B cell (primary cell): Measurements from ENCODE around the gene TP63. TPM values are rescaled to one million over a fixed set of nuclear protein-coding genes. Genes with fewer than 3 reads are reported as not detected.
A peak's percentile ranks its signal among the peaks of the same experiment; 100 is the strongest.

ENCODE experiments used
- ATAC-seq: fragments of 200-7000 bp; cut with Tn5 transposase; one replicate; pipeline ENCODE4 v1.10.0; 2021; ENCODE audit warnings: low read depth, mild to moderate bottlenecking, moderate number of reproducible peaks, moderate library complexity
- CTCF ChIA-PET: fragments of 350-600 bp; sonication (Branson Sonifier 250); formaldehyde crosslinking; loops from one replicate; lab custom pipeline; 2021; ENCODE audit warnings: antibody characterized with exemption, inconsistent platforms; lab: Charles Lee
- POLR2A ChIA-PET: fragments of 350-600 bp; sonication (Branson Sonifier 250); formaldehyde crosslinking; loops from one replicate; lab custom pipeline; 2021; ENCODE audit warnings: antibody characterized with exemption; lab: Charles Lee
- DNase-seq: peaks from one replicate; pipeline ENCODE4 v3.0.0; 2013
- H2AFZ ChIP-seq: 2 replicates; pipeline ENCODE4 v1.6.1; 2012; ENCODE audit warnings: mild to moderate bottlenecking, low read depth, low read length; ENCODE audit not compliant: insufficient read depth, poor library complexity, severe bottlenecking
- H3K27ac ChIP-seq, 2 donors: 1 replicate in 1 of 2; 2 replicates in 1 of 2; pipeline ENCODE4 v1.5.1; 2012 to 2013; ENCODE audit warnings: low read length in 2 of 2, mild to moderate bottlenecking in 2 of 2, moderate library complexity in 1 of 2
- H3K27me3 ChIP-seq, 4 experiments: fragments of 200-600 bp in 1 of 4; sonication (generic) in 1 of 4; replicated peaks in 1 of 4; 1 replicate in 2 of 4; 2 replicates in 2 of 4; pipeline versions ENCODE4 v1.6.1 to v1.7.0; 2013 to 2016; ENCODE audit warnings: low read length in 3 of 4, mild to moderate bottlenecking in 2 of 4, mixed read lengths in 1 of 4, moderate library complexity in 1 of 4; ENCODE audit not compliant: insufficient read depth in 4 of 4, control insufficient read depth in 3 of 4; ENCODE audit errors: control extremely low read depth in 1 of 4
- H3K36me3 ChIP-seq, 2 experiments: replicated peaks in 1 of 2; 1 replicate in 1 of 2; 2 replicates in 1 of 2; pipeline versions ENCODE4 v1.6.1 to v1.7.1; 2013; ENCODE audit warnings: low read length in 1 of 2; ENCODE audit not compliant: insufficient read depth in 2 of 2, control insufficient read depth in 1 of 2; ENCODE audit errors: control extremely low read depth in 1 of 2, extremely low read depth in 1 of 2
- H3K4me1 ChIP-seq, 2 donors: fragments of 200-600 bp in 1 of 2; sonication (generic) in 1 of 2; 1 replicate in 1 of 2; 2 replicates in 1 of 2; pipeline versions ENCODE4 v1.5.1 to v1.6.1; 2013 to 2017; ENCODE audit warnings: low read length in 2 of 2; ENCODE audit not compliant: control insufficient read depth in 2 of 2, insufficient read depth in 2 of 2
- H3K4me2 ChIP-seq: replicated peaks from 2 replicates; pipeline ENCODE3; 2012; ENCODE audit warnings: mild to moderate bottlenecking, low read depth, low read length; ENCODE audit not compliant: poor library complexity, severe bottlenecking
- H3K4me3 ChIP-seq, 5 experiments: fragments of 200-600 bp in 1 of 5; sonication (generic) in 1 of 5; 1 replicate in 3 of 5; 2 replicates in 2 of 5; pipeline versions ENCODE4 v1.5.1 to v1.7.0; 2011 to 2016; ENCODE audit warnings: low read length in 4 of 5, mild to moderate bottlenecking in 4 of 5, low read depth in 2 of 5, control low read depth in 1 of 5, moderate library complexity in 1 of 5; ENCODE audit not compliant: insufficient read depth in 1 of 5; ENCODE audit errors: control extremely low read depth in 1 of 5, extremely low read depth in 1 of 5
- H3K79me2 ChIP-seq: fragments of 200-600 bp; sonication (generic); one replicate; pipeline ENCODE4 v1.6.0; 2016; ENCODE audit warnings: low read length; ENCODE audit not compliant: control insufficient read depth, insufficient read depth
- H3K9ac ChIP-seq: fragments of 200-600 bp; sonication (generic); 2 replicates; pipeline ENCODE4 v1.6.1; 2017; ENCODE audit warnings: mild to moderate bottlenecking, low read length, moderate library complexity
- H3K9me3 ChIP-seq, 3 donors: one replicate each; pipeline versions ENCODE4 v1.6.1 to v1.7.1; 2013; ENCODE audit warnings: low read length in 2 of 3; ENCODE audit not compliant: control insufficient read depth in 2 of 3, insufficient read depth in 1 of 3; ENCODE audit errors: control extremely low read depth in 1 of 3
- H4K20me1 ChIP-seq: 2 replicates; pipeline ENCODE4 v1.6.0; 2012; ENCODE audit warnings: mild to moderate bottlenecking, low read length; ENCODE audit not compliant: insufficient read depth, control insufficient read depth, poor library complexity, severe bottlenecking
- H3K27ac Mint-ChIP-seq: one replicate; pipeline ENCODE4 v1.8.0; 2021; ENCODE audit warnings: mixed read lengths
- H3K27me3 Mint-ChIP-seq: one replicate; pipeline ENCODE4 v1.8.0; 2021; ENCODE audit warnings: mixed read lengths
- H3K4me1 Mint-ChIP-seq: one replicate; pipeline ENCODE4 v1.8.0; 2021; ENCODE audit warnings: mixed read lengths
- H3K4me3 Mint-ChIP-seq: one replicate; pipeline ENCODE4 v1.8.0; 2021; ENCODE audit warnings: mixed read lengths
- H3K9me3 Mint-ChIP-seq: one replicate; pipeline ENCODE4 v1.8.0; 2022; ENCODE audit warnings: mixed read lengths; ENCODE audit not compliant: insufficient read depth
- CTCF ChIP-seq: fragments of 200-600 bp; IDR thresholded peaks from one replicate; pipeline ENCODE4 v1.8.0; 2022; ENCODE audit warnings: antibody characterized with exemption, mild to moderate bottlenecking
- EZH2 ChIP-seq: IDR thresholded peaks from 2 replicates; pipeline ENCODE4 v1.6.1; 2012; ENCODE audit warnings: borderline replicate concordance, low read depth, mild to moderate bottlenecking, moderate library complexity, low read length; ENCODE audit not compliant: insufficient read depth, poor library complexity, severe bottlenecking
- WGBS: methylation state at CpG from one replicate; pipeline ENCODE4 v1.1.5; 2013; ENCODE audit warnings: missing lambda C conversion rate; ENCODE audit not compliant: insufficient coverage; 5-methylcytosine and 5-hydroxymethylcytosine counted together
- intact Hi-C: fragments of 100-400 bp; cut with micrococcal nuclease; formaldehyde crosslinking; loops from one replicate; pipeline ENCODE4 v1.10.0; 2022
- polyA plus RNA-seq: library from polyadenylated mRNA; depleted of rRNA; stranded (reverse); fragments of >200 nt; gene quantifications from 2 replicates; pipeline ENCODE4 v1.2.3, GENCODE V29; 2012
- total RNA-seq, 2 donors: library from RNA; stranded (reverse); fragments of 120-200 nt in 1 of 2; gene quantifications; 1 replicate in 1 of 2; 2 replicates in 1 of 2; pipeline versions ENCODE4 v1.2.3 to v1.2.4, GENCODE V29; 2013 to 2022

Gene TP63
- total and polyA plus RNA-seq, 2 donors (not counting 1 experiment from before 2014, with no cell fraction given): 1.2 to 2.0 TPM

GRCh38 chr3:189626286-189626685, 4.9 kb upstream of the TP63 start:
- ATAC-seq: no peak
- no peaks in the 10 kb centered on the region for H3K27me3 ChIP-seq
- POLR2A ChIA-PET: no interaction called here
- H4K20me1 ChIP-seq: no peaks in the 10 kb centered on the region
- H3K4me3 Mint-ChIP-seq: no peak overlapping the region
- H3K27me3 Mint-ChIP-seq: no peaks in the 10 kb centered on the region
- H3K9me3 Mint-ChIP-seq: no peaks in the 10 kb centered on the region
- H2AFZ ChIP-seq: no peak overlapping the region
- intact Hi-C loops: no loop called here
- no peak for TF ChIP-seq CTCF
- no peak overlapping the region for H3K4me2 ChIP-seq
- CTCF ChIA-PET: no interaction called here
- H3K9me3 ChIP-seq: no peaks in the 10 kb centered on the region
- H3K4me1 ChIP-seq: peaks cover 0 to 2% of the 10 kb centered on the region in 2 donors
- no peaks in the 10 kb centered on the region for H3K79me2 ChIP-seq
- DNase-seq: no peak
- H3K4me3 ChIP-seq: no peak overlapping the region
- 91% methylated on average over 1 of the region's 1 CpG for WGBS
- no peak overlapping the region for H3K9ac ChIP-seq
- H3K4me1 Mint-ChIP-seq: peaks cover 6% of the 10 kb centered on the region
- no peaks in the 10 kb centered on the region for H3K36me3 ChIP-seq
- H3K27ac ChIP-seq: no peak overlapping the region
- no peak overlapping the region for H3K27ac Mint-ChIP-seq

DNA sequence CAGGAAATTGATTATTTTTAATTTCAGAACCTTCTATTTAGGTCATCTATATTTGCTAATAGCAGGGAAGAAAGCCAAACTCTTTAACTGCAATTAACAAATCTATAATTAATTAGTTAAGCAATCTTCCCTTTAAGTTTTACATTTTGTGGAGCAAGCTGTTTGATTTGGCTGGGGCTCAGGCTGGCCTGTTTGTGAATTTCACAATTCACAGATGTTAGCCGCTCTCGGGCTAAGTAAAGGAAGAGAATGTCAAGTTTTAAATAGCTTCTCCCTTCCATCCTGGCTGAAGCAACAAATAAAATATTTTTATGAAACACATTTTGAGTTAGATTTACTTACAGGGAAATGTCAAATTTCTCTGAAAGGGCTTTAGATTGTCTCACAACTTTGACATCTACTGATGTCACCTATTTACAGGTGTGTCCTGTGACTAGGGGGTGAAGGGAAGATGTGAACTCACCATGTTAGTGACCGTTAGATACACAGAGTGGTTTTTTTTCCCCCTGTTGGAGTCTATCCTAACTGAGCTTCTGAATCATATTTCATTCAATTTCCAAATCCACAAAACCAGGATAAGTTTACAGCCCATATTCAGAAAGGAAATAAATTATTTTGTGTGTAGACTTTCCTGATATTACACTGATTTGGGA, 1.3 kb upstream of the TP63 start:
- no peaks in the 10 kb centered on the region for H4K20me1 ChIP-seq
- no peak for TF ChIP-seq CTCF
- TF ChIP-seq EZH2: no peak
- H3K4me1 Mint-ChIP-seq: peaks cover 13% of the 10 kb centered on the region
- no peaks in the 10 kb centered on the region for H3K79me2 ChIP-seq
- H3K27ac Mint-ChIP-seq: no peak overlapping the region
- H2AFZ ChIP-seq: no peak overlapping the region
- H3K4me2 ChIP-seq: no peak overlapping the region
- H3K9ac ChIP-seq: peak overlapping the region; percentile 8
- no peaks in the 10 kb centered on the region for H3K9me3 ChIP-seq
- WGBS: no CpG with 5 or more reads among the region's 3 CpGs
- intact Hi-C loops: no loop called here
- H3K4me3 Mint-ChIP-seq: peak overlapping the region; percentile 17
- no peaks in the 10 kb centered on the region for H3K9me3 Mint-ChIP-seq
- H3K27me3 Mint-ChIP-seq: no peaks in the 10 kb centered on the region
- DNase-seq (no peak), ATAC-seq (no peak)
- H3K36me3 ChIP-seq: no peaks in the 10 kb centered on the region
- H3K27ac ChIP-seq: no peak overlapping the region
- POLR2A ChIA-PET: no interaction called here
- H3K4me3 ChIP-seq: no peak overlapping the region
- H3K4me1 ChIP-seq: peaks cover 0 to 2% of the 10 kb centered on the region in 2 donors
- no peaks in the 10 kb centered on the region for H3K27me3 ChIP-seq
- CTCF ChIA-PET: no interaction called here
